HepG2 (cell line): ENCODE results near the gene STRN3. TPM values are rescaled to one million over a fixed set of nuclear protein-coding genes. Genes with fewer than 3 reads are reported as not detected.

ENCODE experiments used
- FLYWCH1 ChIP-seq: sonication (generic); formaldehyde crosslinking; IDR thresholded peaks from 2 replicates; pipeline ENCODE4 v1.8.1; 2023; ENCODE audit warnings: mild to moderate bottlenecking, missing genetic modification reagents
- KLF13 ChIP-seq: sonication (generic); formaldehyde crosslinking; IDR thresholded peaks from 2 replicates; pipeline ENCODE4 v1.4.0; 2020; ENCODE audit warnings: mild to moderate bottlenecking, missing genetic modification reagents
- MED13 ChIP-seq: sonication (generic); formaldehyde crosslinking; IDR thresholded peaks from 2 replicates; pipeline ENCODE4 v1.5.0; 2020; ENCODE audit warnings: missing genetic modification reagents
- NR2F6 ChIP-seq, 2 experiments: IDR thresholded peaks; 2 replicates each; pipeline ENCODE4 v1.6.1; 2016; ENCODE audit warnings: antibody characterized with exemption in 1 of 2, mild to moderate bottlenecking in 1 of 2
- RFX1 ChIP-seq: fragments of 450-650 bp; IDR thresholded peaks from 2 replicates; pipeline ENCODE4 v1.6.1; 2017
- SIX4 ChIP-seq: sonication (generic); formaldehyde crosslinking; IDR thresholded peaks from 2 replicates; pipeline ENCODE4 v1.4.0; 2020; ENCODE audit warnings: missing genetic modification reagents
- SNAPC4 ChIP-seq: sonication (generic); formaldehyde crosslinking; IDR thresholded peaks from 2 replicates; pipeline ENCODE4 v1.4.0; 2020; ENCODE audit warnings: mild to moderate bottlenecking, missing genetic modification reagents
- THAP9 ChIP-seq: sonication (generic); formaldehyde crosslinking; IDR thresholded peaks from 2 replicates; pipeline ENCODE4; 2020; ENCODE audit warnings: missing genetic modification reagents, mild to moderate bottlenecking, borderline replicate concordance
- ZBTB43 ChIP-seq: sonication (generic); formaldehyde crosslinking; conservative IDR thresholded peaks from 2 replicates; pipeline ENCODE4 v1.4.0; 2020; ENCODE audit warnings: missing genetic modification reagents
- ZMYM2 ChIP-seq: sonication (generic); formaldehyde crosslinking; IDR thresholded peaks from 2 replicates; pipeline ENCODE4 v1.8.0; 2022; ENCODE audit warnings: mild to moderate bottlenecking, missing genetic modification reagents
- ZNF234 ChIP-seq: sonication (generic); formaldehyde crosslinking; conservative IDR thresholded peaks from 2 replicates; pipeline ENCODE4 v1.5.1; 2020; ENCODE audit warnings: mild to moderate bottlenecking, missing genetic modification reagents
- ZNF530 ChIP-seq: sonication (generic); formaldehyde crosslinking; IDR thresholded peaks from 2 replicates; pipeline ENCODE4 v1.5.0; 2020; ENCODE audit warnings: low read depth, mild to moderate bottlenecking, missing genetic modification reagents
- ZNF597 ChIP-seq: sonication (generic); formaldehyde crosslinking; IDR thresholded peaks from 2 replicates; pipeline ENCODE4 v1.5.0; 2020; ENCODE audit warnings: missing genetic modification reagents
- ZNF775 ChIP-seq: sonication (generic); formaldehyde crosslinking; IDR thresholded peaks from 2 replicates; pipeline ENCODE4 v1.4.0; 2020; ENCODE audit warnings: missing genetic modification reagents, mild to moderate bottlenecking, moderate library complexity, borderline replicate concordance
- ZNF792 ChIP-seq: IDR thresholded peaks from 2 replicates; pipeline ENCODE4 v1.6.1; 2016
- ZNF891 ChIP-seq: sonication (generic); formaldehyde crosslinking; IDR thresholded peaks from 2 replicates; pipeline ENCODE4 v1.5.0; 2020; ENCODE audit warnings: mild to moderate bottlenecking, missing genetic modification reagents
- polyA plus RNA-seq, 8 experiments: library from polyadenylated mRNA; depleted of rRNA in 3 of 8; stranded (reverse) in 7 of 8; unstranded in 1 of 8; fragments of >200 nt; fragmentation: Illumina TruSeq in 4 of 8; extraction: Trizol in 4 of 8; gene quantifications; 2 replicates each; pipeline versions ENCODE4 v1.2.1 to v1.2.3, GENCODE V29; 2011 to 2016; ENCODE audit warnings: low read depth in 4 of 8, missing spikeins in 1 of 8, mixed read lengths in 1 of 8; ENCODE audit not compliant: insufficient read depth in 1 of 8
- total RNA-seq, 5 experiments: library from RNA; depleted of rRNA; stranded (reverse); fragments of >200 nt; fragmentation: Illumina TruSeq; extraction: Trizol; gene quantifications; 2 replicates each; pipeline ENCODE4 v1.2.3, GENCODE V29; 2016; ENCODE audit warnings: low read depth in 1 of 5

STRN3 gene
- total and polyA plus RNA-seq, 2 of the 13 experiments (the other 11 are each of a cell fraction or from before 2014, with no cell fraction given), result 49.4 to 123 TPM

GRCh38 chr14:30874120-30874998, 151.8 kb downstream of the STRN3 start, which contains the start of gene COCH (continued):
- TF ChIP-seq ZNF597, result 0 out of 2 replicates have a peak, but pooled peaks have one; percentile 4
- TF ChIP-seq MED13, result peak; percentile 76; the same call in 1 of the 2 replicates
- peak; percentile 28; the same call in 1 of the 2 replicates for TF ChIP-seq SIX4 (CRISPR knock-in tag)
- peak; percentile 30; the same call in 1 of the 2 replicates for TF ChIP-seq ZNF792
- no peak; the same call in 1 of the 2 replicates for TF ChIP-seq KLF13 (CRISPR knock-in tag)
- peak; percentile 83; the same call in 1 of the 2 replicates for TF ChIP-seq SNAPC4 (CRISPR knock-in tag)
- 0 out of 2 replicates have a peak, but pooled peaks have one; percentile 11 for TF ChIP-seq ZNF234 (CRISPR knock-in tag)
- TF ChIP-seq ZMYM2 (CRISPR knock-in tag), result no peak; the same call in 1 of the 2 replicates
- no peak for TF ChIP-seq NR2F6 (IDR thresholded peaks at IDR 0.05)
- no peak for TF ChIP-seq NR2F6 (CRISPR knock-in tag; IDR thresholded peaks at IDR 0.05)
- peak; percentile 96 for TF ChIP-seq ZNF891
- TF ChIP-seq FLYWCH1 (CRISPR knock-in tag), result peak; percentile 97
- no peak for TF ChIP-seq RFX1
- peak; percentile 89 for TF ChIP-seq ZNF530 (CRISPR knock-in tag)
- TF ChIP-seq ZNF775 (CRISPR knock-in tag), result no peak
- peak; percentile 87 for TF ChIP-seq THAP9 (CRISPR knock-in tag)
- peak; percentile 84; the same call in 1 of the 2 replicates for TF ChIP-seq ZBTB43 (CRISPR knock-in tag)
